GM18519 (cell line): Measurements from ENCODE around the gene STT3B.
A peak's percentile ranks its signal among the peaks of the same experiment; 100 is the strongest.

Experiments
- ATAC-seq: cut with Tn5 transposase; IDR thresholded peaks from one replicate; pipeline ENCODE4 v1.9.1; 2021; ENCODE audit warnings: mild to moderate bottlenecking, moderate library complexity; ENCODE audit not compliant: unreplicated experiment, low FRiP score

STT3B gene

GRCh38 chr3:31546162-31546561 lies 13.4 kb downstream of the STT3B start:
- ATAC-seq, result no peak

- no peak for ATAC-seq
These were observed 14.0 kb downstream of the STT3B start for GRCh38 chr3:31546725-31547124.

GRCh38 chr3:31550452-31551251 lies 17.9 kb downstream of the STT3B start:
- ATAC-seq, result no peak

GRCh38 chr3:31551646-31552045 lies 18.9 kb downstream of the STT3B start:
- no peak for ATAC-seq

GRCh38 chr3:31552103-31552502 lies 19.4 kb downstream of the STT3B start:
- no peak for ATAC-seq

- no peak for ATAC-seq
These were observed 20.5 kb downstream of the STT3B start for GRCh38 chr3:31553258-31553657.

- ATAC-seq, result no peak
These were observed 22.5 kb downstream of the STT3B start for GRCh38 chr3:31555204-31555603.

- no peak for ATAC-seq
These were observed 27.3 kb downstream of the STT3B start for GRCh38 chr3:31559872-31560534.

- no peak for ATAC-seq
These were observed 29.2 kb downstream of the STT3B start for GRCh38 chr3:31561891-31562290.

GRCh38 chr3:31562525-31562924 lies 29.8 kb downstream of the STT3B start:
- no peak for ATAC-seq

GRCh38 chr3:31565288-31565687 lies 32.6 kb downstream of the STT3B start:
- no peak for ATAC-seq

- peak; percentile 45 for ATAC-seq
These were observed 34.3 kb downstream of the STT3B start for GRCh38 chr3:31567036-31567435.

GRCh38 chr3:31568649-31569048 lies 35.9 kb downstream of the STT3B start:
- no peak for ATAC-seq

GRCh38 chr3:31571325-31571724 lies 38.6 kb downstream of the STT3B start:
- no peak for ATAC-seq

GRCh38 chr3:31572236-31573004 lies 39.7 kb downstream of the STT3B start:
- no peak for ATAC-seq

GRCh38 chr3:31573036-31573779 lies 40.5 kb downstream of the STT3B start:
- no peak for ATAC-seq

GRCh38 chr3:31575448-31575847 lies 42.7 kb downstream of the STT3B start:
- ATAC-seq, result no peak

GRCh38 chr3:31576521-31576920 lies 43.8 kb downstream of the STT3B start:
- ATAC-seq, result no peak

GRCh38 chr3:31577232-31577631 lies 44.5 kb downstream of the STT3B start:
- no peak for ATAC-seq

- no peak for ATAC-seq
These were observed 47.1 kb downstream of the STT3B start for GRCh38 chr3:31579828-31580227.

- ATAC-seq, result no peak
These were observed 47.9 kb downstream of the STT3B start for GRCh38 chr3:31580645-31581044.
